SK-N-MC (cell line): ENCODE results near the gene AMOT.

Source experiments
- EZH2 ChIP-seq: fragments of 200-600 bp; sonication (generic); IDR thresholded peaks from one replicate; pipeline ENCODE4 v1.6.1; 2017; ENCODE audit warnings: antibody characterized with exemption
- POLR2AphosphoS5 ChIP-seq: IDR thresholded peaks from 2 replicates; pipeline ENCODE4 v1.6.1; 2012; ENCODE audit warnings: mild to moderate bottlenecking, low read depth, low read length, borderline replicate concordance

DNA sequence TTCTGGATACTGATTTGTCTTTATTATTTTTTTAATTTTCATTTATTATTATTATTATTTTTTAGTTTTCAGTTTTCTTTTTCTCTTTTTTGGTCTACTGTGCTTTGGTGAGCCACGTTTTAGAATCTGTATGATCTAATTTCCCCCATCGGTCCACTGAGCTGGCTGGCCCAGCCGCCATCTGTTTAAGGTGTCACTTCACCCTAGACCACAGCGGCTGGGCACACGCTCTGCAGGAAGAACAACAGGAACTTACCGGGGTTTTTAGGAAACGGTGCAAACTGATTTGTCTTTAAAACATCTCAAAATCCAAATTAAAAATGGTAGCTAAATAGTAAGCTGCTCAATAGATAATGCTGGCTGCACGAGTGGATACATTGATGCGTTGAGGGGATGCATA, 48.8 kb upstream of the AMOT start:
- TF ChIP-seq EZH2 (no peak), POLR2AphosphoS5 (no peak)
